H1 (cell line): Measurements from ENCODE around the gene SLC9A3.

Experiments
- EGR1 ChIP-seq: IDR thresholded peaks from 2 replicates; pipeline ENCODE4 v1.6.1; 2011; ENCODE audit warnings: low read depth, low read length, borderline replicate concordance
- EZH2 ChIP-seq: fragments of 200-600 bp; sonication (generic); IDR thresholded peaks from 2 replicates; pipeline ENCODE4 v1.7.1; 2012; ENCODE audit warnings: low read depth, mild to moderate bottlenecking, moderate library complexity, low read length, inconsistent platforms; ENCODE audit not compliant: severe bottlenecking
- HDAC2 ChIP-seq, 2 experiments: fragments of 300-600 bp in 1 of 2; sonication (generic) in 1 of 2; IDR thresholded peaks; 2 replicates each; pipeline ENCODE4 v1.6.1; 2011 to 2012; ENCODE audit warnings: low read depth in 2 of 2, low read length in 2 of 2, mild to moderate bottlenecking in 2 of 2, moderate library complexity in 2 of 2, borderline replicate concordance in 1 of 2, inconsistent platforms in 1 of 2
- POLR2AphosphoS5 ChIP-seq: IDR thresholded peaks from 2 replicates; pipeline ENCODE4 v1.6.1; 2011; ENCODE audit warnings: low read depth, low read length
- SP2 ChIP-seq: IDR thresholded peaks from 2 replicates; pipeline ENCODE4 v1.6.1; 2012; ENCODE audit warnings: mild to moderate bottlenecking, low read length, inconsistent platforms

DNA sequence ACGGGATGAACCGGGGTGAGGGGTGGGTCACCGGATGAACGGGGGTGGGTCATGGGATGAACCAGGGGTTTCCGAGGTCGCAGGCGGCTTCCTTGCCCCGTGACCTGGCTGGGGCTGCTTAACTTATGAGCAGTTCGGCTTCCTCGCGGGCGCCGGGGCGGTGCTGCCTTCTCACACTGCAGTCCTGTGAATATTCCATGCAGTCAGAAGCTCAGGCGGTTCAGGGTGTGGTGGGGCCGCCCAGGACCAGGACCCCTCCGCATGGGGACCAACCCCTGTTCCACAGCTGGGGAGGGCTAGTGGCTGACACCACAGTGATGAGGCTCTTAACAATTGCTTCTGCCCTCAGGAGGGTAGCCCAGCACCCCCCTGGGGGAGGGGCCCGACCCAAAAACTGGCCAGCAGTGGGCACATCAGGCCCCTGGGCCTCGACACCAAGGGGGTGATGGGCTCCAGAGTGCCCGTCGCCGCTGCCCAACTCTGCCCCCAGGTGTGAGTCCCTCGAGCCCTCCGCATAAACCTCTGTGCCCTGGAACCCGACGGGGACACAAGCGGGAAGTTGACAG lies 30.9 kb upstream of the SLC9A3 start:
- TF ChIP-seq SP2 (no peak), EZH2 (no peak), EGR1 (no peak), HDAC2 (IDR thresholded peaks at IDR 0.05; ENCODE audit: borderline replicate concordance in 1 of 2, low read depth in 2 of 2, low read length in 2 of 2) (no peak), POLR2AphosphoS5 (no peak)
